Measurements from ENCODE around the gene P4HA2.

The P4HA2 gene

DNA sequence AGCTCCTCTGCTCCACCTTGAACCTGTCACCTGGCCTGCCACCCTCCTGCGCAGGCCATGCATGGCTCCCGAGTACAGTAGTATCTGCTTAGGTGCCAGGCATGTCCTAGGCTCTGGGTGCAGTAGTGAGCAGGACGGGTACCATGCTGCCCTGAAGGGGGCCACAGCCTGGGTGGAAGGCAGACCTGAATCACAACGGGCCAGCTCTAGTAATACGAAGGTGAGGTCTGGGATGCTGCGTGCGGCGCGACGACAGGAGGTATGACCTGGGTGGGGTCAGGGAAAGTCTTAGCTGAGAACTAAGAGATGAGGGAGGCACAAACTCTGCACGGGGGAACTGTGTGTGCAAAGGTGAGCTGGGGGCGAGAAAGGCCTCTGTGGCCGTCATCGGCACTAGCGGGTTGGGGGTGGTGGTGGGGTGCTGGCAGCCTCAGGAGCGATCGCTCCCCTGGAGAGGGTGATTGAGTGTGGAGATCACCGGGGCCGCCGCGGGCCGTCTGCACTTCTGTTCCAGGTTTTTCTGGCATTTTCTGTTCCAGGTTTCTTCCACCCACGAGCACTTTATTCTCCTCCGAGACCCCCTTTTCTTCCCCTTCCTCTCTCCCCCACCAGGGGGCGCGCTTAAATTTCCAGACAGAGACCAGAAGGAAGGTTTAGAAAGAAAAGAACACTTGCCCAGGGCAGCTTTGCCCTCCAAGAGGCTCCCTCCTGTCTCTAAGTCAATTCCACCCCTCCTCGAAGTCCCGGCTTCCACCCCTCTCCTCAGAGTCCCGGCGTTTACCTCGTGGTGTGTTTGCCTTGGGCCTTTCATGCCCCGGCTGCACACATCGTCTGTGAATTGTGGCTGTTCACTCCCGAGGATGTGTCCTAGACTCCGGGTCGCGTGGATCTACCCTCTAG, 44.9 kb upstream of the P4HA2 start:
- Histone ChIP-seq H3K9me3 (no peaks in the 10 kb centered on the region), H3K27me3 (peaks cover 16% of the 10 kb centered on the region), H3K27ac (no peak overlapping the region), H3K4me3 (ENCODE audit: low read depth in 1 of 2, low read length in 1 of 2) (no peak overlapping the region), H3K36me3 (no peaks in the 10 kb centered on the region), H3K4me1 (ENCODE audit: control insufficient read depth in 1 of 2, insufficient read depth in 1 of 2, low read depth in 1 of 2, low read length in 1 of 2) (peaks cover 0 to 21% of the 10 kb centered on the region in 2 experiments)
- peak; percentile 80 for TF ChIP-seq CTCF (IDR thresholded peaks at IDR 0.05)

DNA sequence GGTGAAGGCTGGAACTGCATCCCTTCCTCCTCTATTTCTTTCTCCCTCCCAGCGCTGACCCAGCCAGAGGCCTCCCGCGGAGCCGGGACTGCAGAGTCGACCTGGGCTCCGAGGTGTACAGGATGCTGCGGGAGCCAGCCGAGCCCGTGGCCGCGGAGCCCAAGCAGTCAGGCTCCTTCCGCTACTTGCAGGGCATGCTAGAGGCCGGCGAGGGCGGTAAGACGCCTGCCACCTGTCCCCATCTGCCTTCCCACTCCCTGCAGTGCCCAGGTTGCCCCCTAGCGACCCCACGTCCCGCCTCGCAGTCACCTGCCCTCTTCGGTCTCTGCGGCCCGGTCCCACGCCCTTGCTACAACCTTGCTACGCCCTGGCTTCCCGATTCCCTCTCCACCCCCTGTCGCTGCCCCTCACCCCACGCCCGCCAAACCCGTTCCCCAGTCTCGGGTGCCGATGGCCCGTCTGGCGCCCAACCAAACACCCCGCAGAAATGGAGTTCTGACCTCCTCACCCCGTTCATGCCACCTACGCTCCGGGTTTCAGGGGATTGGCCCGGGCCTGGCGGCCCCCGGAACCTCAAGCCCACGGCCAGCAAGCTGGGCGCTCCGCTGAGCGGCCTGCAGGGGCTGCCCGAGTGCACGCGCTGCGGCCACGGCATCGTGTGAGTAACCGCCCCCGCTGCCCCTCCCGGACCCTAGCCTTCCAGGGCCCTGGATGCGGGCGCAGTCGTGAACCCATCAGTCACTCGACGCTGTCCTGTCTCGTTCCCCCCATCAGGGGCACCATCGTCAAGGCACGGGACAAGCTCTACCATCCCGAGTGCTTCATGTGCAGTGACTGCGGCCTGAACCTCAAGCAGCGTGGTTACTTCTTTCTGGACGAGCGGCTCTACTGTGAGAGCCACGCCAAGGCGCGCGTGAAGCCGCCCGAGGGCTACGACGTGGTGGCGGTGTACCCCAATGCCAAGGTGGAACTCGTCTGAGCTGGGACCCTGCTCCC, 43.9 kb upstream of the P4HA2 start:
- TF ChIP-seq CTCF (IDR thresholded peaks at IDR 0.05): peak; percentile 38
- Histone ChIP-seq H3K27ac (no peak overlapping the region), H3K27me3 (peaks cover 16% of the 10 kb centered on the region), H3K4me1 (ENCODE audit: control insufficient read depth in 1 of 2, insufficient read depth in 1 of 2, low read depth in 1 of 2, low read length in 1 of 2) (peaks cover 0 to 21% of the 10 kb centered on the region in 2 experiments), H3K9me3 (no peaks in the 10 kb centered on the region), H3K36me3 (no peaks in the 10 kb centered on the region), H3K4me3 (ENCODE audit: low read depth in 1 of 2, low read length in 1 of 2) (peak overlapping the region in 1 of 2 experiments; percentile 41)

- Histone ChIP-seq H3K9me3 (no peaks in the 10 kb centered on the region), H3K27me3 (peaks cover 16% of the 10 kb centered on the region), H3K4me1 (ENCODE audit: control insufficient read depth in 1 of 2, insufficient read depth in 1 of 2, low read depth in 1 of 2, low read length in 1 of 2) (peaks cover 0 to 21% of the 10 kb centered on the region in 2 experiments), H3K36me3 (no peaks in the 10 kb centered on the region), H3K4me3 (ENCODE audit: low read depth in 1 of 2, low read length in 1 of 2) (no peak overlapping the region), H3K27ac (no peak overlapping the region)
- no peak for TF ChIP-seq CTCF (IDR thresholded peaks at IDR 0.05)
Measured at GRCh38 chr5:132270706-132271105, 43.1 kb upstream of the P4HA2 start.

GRCh38 chr5:132270335-132270665, 42.6 kb upstream of the P4HA2 start:
- Histone ChIP-seq H3K4me3 (ENCODE audit: low read depth in 1 of 2, low read length in 1 of 2) (no peak overlapping the region), H3K4me1 (ENCODE audit: control insufficient read depth in 1 of 2, insufficient read depth in 1 of 2, low read depth in 1 of 2, low read length in 1 of 2) (peaks cover 0 to 21% of the 10 kb centered on the region in 2 experiments), H3K27ac (no peak overlapping the region), H3K36me3 (no peaks in the 10 kb centered on the region), H3K9me3 (no peaks in the 10 kb centered on the region), H3K27me3 (peaks cover 16% of the 10 kb centered on the region)
- no peak for TF ChIP-seq CTCF (IDR thresholded peaks at IDR 0.05)

DNA sequence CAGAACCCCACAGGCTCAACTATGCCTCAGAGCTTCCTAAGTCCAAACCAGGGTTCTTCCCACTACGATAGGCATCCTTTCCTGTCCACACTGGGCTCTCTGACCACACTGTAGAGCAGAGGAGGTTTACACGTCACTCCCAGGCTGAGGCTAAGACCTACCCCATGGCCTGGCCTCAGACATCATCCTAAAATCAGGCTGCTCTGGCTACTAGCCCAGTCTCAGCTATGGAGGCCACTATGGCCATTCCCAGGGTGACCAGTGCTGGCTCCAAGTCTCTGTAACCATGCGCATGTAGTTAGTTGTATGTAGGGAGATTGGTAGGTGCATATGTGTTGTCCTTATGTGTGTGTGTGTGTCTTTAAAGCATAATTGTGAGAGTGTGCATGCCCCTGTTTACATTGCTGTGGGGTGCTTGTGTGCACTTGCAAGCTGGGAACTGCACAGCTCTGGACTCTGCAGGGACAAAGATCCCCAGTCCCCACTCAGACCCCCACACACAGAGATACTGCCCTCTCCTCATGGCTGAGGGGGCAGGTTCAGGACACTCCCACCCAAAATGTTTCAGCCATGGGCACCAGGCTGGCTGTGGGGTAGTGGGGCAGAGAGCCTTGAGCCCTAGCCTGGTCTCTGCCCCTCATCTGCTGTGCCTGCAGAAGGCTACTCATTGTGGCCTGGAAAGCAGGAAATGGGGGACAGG, 42.1 kb upstream of the P4HA2 start:
- H3K27ac ChIP-seq: no peak overlapping the region
- peaks cover 16% of the 10 kb centered on the region for H3K27me3 ChIP-seq
- no peaks in the 10 kb centered on the region for H3K9me3 ChIP-seq
- H3K36me3 ChIP-seq: no peaks in the 10 kb centered on the region
- H3K4me3 ChIP-seq (ENCODE audit: low read depth in 1 of 2, low read length in 1 of 2): no peak overlapping the region
- peaks cover 0 to 21% of the 10 kb centered on the region in 2 experiments for H3K4me1 ChIP-seq (ENCODE audit: control insufficient read depth in 1 of 2, insufficient read depth in 1 of 2, low read depth in 1 of 2, low read length in 1 of 2)
- TF ChIP-seq CTCF (IDR thresholded peaks at IDR 0.05): no peak
